D721Med (cell line): ENCODE results near the gene PLCH2.

Source experiments
- DNase-seq: peaks from one replicate; pipeline ENCODE4 v3.0.0; 2011; ENCODE audit warnings: low spot score; ENCODE audit not compliant: insufficient read length
- FAIRE-seq: peaks from 2 replicates; lab custom pipeline; 2011; peaks lifted over from hg19 to GRCh38; lab: Jason Lieb, UNC
- CTCF ChIP-seq: IDR thresholded peaks from 2 replicates; pipeline ENCODE4 v1.5.1; 2012; ENCODE audit warnings: mild to moderate bottlenecking, control low read depth; ENCODE audit not compliant: insufficient read depth; ENCODE audit errors: missing control alignments

Gene PLCH2

GRCh38 chr1:2430592-2430973 lies 45.5 kb upstream of the PLCH2 start:
- TF ChIP-seq CTCF, result no peak
- FAIRE-seq, result no peak
- DNase-seq, result no peak

GRCh38 chr1:2431103-2431502 lies 45.0 kb upstream of the PLCH2 start:
- FAIRE-seq, result no peak
- TF ChIP-seq CTCF, result no peak
- no peak for DNase-seq

- FAIRE-seq (no peak), DNase-seq (no peak)
- TF ChIP-seq CTCF, result no peak
Measured at GRCh38 chr1:2431518-2431917, 44.6 kb upstream of the PLCH2 start.

- DNase-seq, result no peak
- no peak for TF ChIP-seq CTCF
- FAIRE-seq, result no peak
Measured at GRCh38 chr1:2432441-2432844, 43.6 kb upstream of the PLCH2 start.

GRCh38 chr1:2433196-2433595 lies 42.9 kb upstream of the PLCH2 start:
- TF ChIP-seq CTCF, result no peak
- DNase-seq (no peak), FAIRE-seq (no peak)

- no peak for TF ChIP-seq CTCF
- FAIRE-seq, result no peak
- DNase-seq, result no peak
Measured at GRCh38 chr1:2433936-2434655, 42.0 kb upstream of the PLCH2 start.

- DNase-seq, result no peak
- FAIRE-seq, result no peak
- TF ChIP-seq CTCF, result no peak
Measured at GRCh38 chr1:2435091-2435490, 41.0 kb upstream of the PLCH2 start.
